ENCODE measurements around the gene TSPAN5.

- no peak for TF ChIP-seq CTCF (IDR thresholded peaks at IDR 0.05)
- TF ChIP-seq POLR2A (IDR thresholded peaks at IDR 0.05): no peak
These were observed 24.4 kb downstream of the TSPAN5 start for GRCh38 chr4:98634061-98634460.

Measured in testis (tissue), 2 donors.